ENCODE measurements around the gene NRN1L.
"Not testable (repeated sequence)": the region's sequence is repeated elsewhere in the genome, so short reads cannot be mapped to it uniquely, and the experiment has no call there.

The NRN1L gene

DNA sequence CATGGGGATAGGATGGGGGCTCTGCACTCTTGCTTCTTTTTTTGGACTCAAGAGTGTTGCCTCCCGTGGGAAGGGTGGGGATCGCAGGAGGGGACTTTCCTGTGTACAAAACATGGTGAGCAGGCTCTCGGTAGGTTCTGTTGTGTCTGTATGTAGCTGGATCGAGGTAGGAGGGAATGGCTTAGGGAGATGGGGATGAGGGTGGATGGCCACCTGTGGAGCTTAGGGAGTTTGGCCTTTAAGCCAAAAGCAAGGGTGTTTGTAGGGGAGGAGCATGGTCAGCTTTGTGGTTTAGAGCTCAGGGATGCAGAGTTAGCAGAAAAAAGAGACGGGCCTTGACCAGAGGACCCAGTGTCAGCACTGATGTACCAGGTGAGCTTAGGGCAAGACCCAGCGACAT lies 22.8 kb upstream of the NRN1L start:
- no peak for DNase-seq

DNA sequence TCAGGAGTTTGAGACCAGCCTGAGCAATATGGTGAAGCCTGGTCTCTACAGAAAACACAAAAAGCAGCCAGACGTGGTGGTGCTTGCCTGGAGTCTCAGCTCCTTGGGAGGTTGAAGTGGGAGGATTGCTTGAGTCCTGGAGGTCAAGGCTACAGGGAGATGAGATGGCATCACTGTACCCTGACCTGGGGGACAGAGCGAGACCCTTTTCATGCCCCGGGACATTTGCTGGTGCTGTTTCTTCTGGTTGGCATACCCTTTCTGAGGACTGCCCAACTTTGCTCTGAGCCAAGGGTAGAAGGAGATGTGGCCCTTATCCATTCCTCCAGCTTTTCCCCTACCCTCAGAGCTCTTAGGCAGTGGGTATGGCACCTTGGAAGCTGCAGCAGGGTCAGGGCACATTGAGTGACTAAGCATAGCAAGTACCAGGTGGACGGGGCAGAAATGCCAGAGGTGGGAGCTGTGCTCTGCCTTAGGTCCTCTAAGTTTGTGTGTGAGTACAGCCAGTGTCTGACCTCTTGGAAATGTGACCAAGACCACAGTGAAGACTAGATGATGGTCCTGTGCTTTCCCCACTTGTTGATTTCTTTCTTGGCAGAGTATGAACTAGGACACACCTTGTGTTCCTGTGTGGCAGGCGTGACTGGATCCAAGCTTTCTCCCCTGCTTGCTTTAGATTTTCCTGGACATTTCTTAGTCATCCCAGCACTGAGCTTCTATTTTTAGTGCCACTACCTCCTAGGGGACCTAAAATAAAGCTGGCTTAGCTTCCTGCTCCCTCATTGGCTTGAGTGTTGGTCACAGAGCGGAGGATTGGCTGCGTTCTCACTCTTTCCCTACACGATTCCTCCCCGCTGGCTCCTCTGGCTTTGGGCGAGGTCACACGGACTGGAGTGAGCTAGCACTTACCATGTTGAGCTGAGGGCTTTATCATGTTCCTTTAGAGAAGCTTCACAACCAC lies 21.8 kb upstream of the NRN1L start:
- no peak for DNase-seq

DNA sequence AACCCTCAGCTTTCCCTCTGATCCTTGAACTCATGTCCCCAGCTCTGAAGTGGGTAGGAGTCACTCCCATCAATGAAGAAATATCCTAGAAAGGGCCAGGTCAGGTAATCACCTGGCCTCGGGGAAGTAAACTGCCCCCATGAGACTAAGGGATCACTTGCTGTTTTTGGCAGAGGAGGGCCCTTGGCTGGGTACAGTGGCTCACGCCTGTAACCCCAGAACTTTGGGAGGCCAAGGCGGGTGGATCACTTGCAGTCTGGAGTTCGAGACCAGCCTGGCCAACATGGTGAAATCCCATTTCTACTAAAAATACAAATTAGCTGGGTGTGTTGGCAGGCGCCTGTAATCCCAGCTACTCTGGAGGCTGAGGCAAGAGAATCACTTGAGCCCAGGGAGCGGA lies 20.6 kb upstream of the NRN1L start:
- not testable (repeated sequence) for DNase-seq

DNA sequence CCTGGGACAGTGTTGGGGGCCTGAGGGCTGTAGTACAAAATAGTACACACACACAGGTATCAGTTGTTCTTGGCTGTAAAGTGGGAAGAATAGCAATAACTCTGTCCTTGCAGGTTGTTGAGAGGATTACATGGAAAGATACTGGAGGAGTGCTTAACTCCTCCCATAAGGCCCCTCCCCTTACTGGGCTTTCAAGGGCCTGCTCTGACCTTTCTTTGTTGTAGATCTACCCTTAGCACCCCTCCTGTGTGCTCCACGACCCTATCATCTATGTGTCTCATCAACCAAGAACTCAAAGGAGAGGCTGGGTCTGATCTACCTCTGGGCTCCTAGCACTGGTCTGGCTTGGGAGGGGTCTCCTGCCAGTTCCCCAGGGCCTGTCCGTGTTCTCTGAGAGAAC lies 20.1 kb upstream of the NRN1L start:
- no peak for DNase-seq

DNA sequence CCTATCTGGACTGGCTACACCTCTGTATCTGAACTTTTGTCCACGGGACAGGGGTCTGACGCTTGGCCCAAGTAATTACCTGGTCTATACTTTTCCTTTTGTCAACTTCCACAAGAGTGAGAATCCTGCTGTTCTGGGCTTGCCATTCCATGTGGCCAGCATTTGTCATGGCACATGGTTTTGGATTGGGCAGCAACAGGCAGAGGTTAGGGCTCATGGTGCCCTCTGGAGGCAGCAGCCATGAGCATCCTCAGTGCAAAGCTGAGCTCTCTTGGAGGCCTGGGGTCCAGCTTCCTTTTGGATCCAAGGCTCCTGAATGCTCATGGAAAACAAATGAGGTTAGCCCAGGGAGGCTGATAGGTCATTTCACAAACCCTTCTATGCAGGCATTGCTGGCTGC lies 19.4 kb upstream of the NRN1L start:
- DNase-seq, result no peak

DNA sequence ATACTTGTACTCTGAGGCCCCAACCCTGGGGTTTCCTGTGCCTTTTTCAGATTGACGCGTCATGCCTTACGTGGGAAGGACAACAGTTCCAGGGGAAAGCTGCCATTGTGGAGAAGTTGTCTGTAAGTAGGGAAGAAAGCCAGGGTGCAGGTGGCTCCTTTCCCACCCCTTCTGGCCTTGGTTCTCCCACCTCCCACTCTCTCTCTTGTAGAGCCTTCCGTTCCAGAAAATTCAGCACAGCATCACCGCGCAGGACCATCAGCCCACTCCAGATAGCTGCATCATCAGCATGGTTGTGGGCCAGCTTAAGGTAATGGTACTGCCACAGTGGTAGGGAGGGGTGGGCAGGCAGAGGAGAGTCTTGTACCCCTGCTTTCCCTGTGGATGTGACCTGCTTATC lies 16.4 kb upstream of the NRN1L start:
- no peak for DNase-seq

DNA sequence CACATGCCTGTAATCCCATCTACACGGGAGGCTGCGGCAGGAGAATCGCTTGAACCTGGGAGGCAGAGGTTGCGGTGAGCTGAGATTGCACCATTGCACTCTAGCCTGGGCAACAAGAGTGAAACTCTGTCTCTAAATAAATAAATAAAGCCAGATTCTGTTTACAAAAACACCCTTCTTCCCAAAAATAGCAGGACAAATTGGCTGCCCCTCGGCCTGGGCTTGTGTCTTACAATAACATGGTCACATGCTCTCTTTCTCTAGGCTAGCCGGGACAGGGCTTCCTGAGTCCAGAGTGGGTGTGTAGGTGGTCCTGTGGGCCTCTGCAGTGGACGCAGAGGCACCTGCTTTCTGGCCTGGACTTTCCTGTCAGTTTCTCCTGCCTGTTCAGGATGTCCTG lies 15.0 kb upstream of the NRN1L start:
- no peak for DNase-seq

DNA sequence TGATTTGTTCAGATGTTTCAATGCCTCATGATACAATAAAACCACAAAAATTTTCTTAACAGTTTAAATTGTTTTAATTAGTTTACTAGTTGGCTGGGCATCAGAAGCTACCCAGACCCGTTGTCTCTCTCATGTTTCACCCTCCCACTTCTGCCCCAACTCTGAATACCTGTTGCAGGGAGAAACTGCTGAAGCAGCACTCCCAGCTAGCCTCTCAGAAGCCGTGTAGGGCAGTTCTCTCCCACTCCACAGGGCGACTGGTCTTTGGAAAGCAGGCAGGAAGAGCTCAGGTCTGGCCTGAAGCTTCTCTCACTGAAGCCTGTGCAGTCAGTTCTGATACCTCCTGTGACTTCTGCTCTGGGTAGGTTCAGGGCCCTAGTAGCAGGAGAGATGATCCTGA lies 13.4 kb upstream of the NRN1L start:
- no peak for DNase-seq

DNA sequence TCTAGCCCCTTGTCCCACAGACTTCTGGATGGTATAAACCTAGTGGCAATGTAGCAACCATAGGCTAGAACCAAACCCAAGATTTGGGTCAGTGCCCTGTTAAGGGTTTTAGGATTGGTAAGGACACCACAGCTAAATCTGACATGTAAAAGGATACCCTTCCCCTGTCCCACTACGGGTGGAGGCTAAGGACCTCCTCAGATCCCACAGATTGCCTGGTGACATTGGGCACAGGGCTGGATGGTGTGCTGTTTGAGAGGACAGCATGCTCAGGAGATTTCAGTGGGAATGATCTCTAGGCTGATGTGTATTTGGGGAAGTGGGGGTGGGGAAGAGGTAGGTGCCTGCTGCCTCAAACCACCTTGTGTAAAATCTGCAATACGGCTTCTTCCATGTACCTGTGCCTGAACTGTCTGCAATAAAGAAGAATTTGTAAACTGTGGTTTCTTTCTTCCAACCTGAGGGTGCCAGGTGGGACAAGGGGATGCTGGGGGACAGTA lies 12.5 kb upstream of the NRN1L start:
- DNase-seq, result no peak

DNA sequence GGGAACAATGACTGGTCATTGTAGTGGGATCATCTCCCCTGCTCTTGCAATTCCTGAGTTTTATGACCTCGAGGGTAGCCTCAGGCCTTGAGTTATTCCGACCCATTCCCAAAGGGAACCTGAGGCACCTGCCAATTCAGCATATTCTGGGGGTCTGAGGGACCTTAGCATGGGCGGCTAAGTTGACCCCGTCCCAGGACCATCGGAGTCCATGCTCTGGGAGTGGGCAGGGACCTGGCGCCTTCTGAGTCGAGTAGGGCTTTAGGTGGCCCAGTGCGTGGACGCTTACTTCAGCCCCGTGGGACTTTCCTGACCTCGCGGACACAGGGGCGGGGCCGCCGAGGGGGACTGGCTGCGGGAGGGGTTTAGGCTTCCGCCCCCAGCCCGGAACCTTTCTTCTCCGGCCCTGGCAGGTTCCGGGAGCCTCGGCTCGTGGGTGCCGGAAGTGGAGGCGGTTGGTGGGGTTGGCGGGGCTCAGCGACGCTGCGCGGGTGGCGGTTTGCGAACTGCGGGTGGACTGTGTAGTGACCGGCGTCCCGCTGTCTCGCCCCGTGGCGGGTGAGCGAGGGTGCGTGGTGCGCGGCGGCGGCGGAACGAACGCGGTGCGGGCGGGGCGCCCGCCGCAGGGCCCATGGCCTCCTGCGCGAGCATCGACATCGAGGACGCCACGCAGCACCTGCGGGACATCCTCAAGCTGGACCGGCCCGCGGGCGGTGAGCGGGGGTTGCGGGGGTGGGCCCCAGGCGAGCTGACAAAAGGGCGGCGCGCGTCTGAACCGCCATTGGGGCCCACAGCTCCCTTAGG lies 11.9 kb upstream of the NRN1L start, which contains the start of gene EDC4:
EDC4 (plus strand) TSS at position 422 of the 804 bp plus-strand sequence; CDS start at position 632, 210 bp downstream.
- peak; percentile 77 for DNase-seq

DNA sequence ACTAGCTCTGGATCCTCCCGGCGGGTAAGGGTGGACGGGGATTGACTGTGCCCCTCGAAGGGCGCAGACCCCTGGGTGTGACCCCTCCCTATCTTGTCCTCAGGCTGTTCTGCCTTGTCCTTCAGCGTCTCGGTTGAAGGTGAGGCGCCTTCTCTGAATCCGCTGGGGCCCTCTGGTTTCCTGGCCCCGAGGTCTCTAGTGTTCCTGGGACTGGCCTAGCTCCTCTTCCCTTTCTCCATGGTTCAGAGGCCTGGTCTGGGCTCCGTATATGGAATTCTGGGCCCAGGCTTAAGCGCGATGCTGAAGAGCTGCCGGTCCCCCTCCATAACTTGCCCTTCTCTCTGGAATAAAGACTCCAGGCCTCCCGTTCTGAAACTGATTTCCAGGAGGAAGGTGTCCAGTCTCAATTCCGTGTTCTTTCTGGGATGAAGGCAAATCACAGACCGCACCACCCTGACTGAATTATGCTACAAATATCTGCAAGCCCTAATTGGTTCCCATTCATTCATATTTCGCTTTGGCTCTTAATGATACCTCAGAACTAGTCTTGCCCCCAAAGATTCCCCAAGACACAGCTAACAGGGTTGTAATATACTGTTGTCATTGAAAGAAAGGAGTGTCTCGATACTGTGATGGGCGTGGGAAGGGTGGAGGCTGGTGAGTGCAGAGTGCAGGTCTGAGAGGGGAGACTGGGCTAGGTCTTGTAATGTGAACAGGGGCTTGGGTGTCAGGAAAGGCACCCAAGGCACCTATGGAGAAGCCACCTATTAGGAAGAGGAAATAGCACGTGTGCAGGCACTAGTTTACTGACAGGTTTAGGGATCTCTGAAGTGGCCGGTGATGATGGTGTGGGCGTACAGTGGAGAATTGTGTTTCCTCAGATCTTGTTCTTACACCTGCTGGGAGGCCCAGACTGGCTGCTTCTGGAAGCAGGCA lies 11.0 kb upstream of the NRN1L start:
- no peak for DNase-seq

DNA sequence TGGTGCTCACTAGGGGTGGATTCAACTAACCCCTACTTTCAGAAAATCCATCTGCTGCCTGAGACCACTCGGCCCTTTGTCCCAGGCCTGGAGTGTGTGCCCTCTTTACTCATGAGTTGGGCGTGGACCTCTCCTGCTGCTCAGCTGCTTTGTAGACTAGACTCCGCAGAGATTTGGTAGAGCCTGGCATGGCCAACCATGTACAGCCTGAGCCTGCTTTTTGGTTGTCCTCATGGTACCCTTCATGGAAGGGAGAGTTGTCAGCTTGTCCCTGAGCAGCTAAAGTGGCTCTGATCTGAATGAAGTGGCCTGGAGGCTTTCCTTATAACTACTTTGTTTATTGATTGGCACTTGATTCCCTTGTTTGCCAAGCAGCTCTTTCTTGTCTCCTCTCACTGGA lies 10.3 kb upstream of the NRN1L start:
- DNase-seq, result no peak

DNA sequence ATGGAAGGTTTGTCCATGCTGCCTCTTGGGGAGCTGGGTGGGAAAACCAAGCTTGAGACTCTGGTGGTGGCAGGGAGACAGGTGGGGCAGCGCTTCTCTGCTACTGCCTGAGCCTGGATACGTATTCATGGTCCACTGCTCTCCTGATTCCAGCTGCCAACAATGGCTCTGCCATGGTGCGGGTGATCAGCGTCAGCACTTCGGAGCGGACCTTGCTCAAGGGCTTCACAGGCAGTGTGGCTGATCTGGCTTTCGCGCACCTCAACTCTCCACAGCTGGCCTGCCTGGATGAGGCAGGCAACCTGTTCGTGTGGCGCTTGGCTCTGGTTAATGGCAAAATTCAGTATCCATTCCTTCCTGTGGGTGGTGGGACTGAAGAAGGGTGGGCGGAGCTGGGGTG lies 7.6 kb upstream of the NRN1L start:
- no peak for DNase-seq

DNA sequence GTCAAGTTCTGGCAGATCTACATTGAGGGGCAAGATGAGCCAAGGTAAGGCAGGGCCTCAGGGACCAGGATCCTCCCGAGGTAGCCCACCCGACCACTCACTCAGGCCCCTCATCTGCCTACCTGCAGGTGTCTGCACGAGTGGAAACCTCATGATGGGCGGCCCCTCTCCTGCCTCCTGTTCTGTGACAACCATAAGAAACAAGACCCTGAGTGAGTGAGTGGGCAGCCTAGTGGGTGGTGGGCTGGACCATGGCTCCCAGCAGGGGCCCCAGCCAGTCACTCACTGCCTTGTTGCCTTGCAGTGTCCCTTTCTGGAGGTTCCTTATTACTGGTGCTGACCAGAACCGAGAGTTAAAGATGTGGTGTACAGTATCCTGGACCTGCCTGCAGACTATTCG lies 6.5 kb upstream of the NRN1L start:
- DNase-seq, result no peak

DNA sequence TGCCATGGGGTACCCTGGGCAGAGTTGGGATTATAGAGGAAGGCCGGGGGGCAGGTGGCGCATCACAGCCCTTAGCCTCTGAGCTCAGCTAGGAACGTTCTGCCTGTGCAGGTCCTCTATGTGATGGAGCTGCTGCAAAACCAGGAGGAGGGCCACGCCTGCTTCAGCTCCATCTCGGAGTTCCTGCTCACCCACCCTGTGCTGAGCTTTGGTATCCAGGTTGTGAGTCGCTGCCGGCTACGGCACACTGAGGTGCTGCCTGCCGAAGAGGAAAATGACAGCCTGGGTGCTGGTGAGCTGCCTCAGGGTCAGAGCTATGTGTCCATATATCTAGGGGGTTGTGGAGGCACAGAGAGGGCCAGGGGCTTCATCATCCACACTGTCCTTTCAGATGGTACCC lies 5.8 kb upstream of the NRN1L start:
- no peak for DNase-seq

DNA sequence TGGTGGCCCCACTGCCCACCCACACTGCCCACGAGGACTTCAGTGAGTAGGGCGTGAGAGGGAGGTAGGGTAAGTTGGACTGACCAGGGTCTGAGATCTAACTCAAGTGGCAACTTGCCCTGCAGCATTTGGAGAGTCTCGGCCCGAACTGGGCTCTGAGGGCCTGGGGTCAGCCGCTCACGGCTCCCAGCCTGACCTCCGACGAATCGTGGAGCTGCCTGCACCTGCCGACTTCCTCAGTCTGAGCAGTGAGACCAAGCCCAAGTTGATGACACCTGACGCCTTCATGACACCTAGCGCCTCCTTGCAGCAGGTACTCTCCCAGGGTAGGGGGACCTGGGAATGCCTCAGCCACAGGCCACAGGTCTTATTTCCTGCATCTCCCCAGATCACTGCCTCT lies 5.2 kb upstream of the NRN1L start:
- DNase-seq, result no peak

DNA sequence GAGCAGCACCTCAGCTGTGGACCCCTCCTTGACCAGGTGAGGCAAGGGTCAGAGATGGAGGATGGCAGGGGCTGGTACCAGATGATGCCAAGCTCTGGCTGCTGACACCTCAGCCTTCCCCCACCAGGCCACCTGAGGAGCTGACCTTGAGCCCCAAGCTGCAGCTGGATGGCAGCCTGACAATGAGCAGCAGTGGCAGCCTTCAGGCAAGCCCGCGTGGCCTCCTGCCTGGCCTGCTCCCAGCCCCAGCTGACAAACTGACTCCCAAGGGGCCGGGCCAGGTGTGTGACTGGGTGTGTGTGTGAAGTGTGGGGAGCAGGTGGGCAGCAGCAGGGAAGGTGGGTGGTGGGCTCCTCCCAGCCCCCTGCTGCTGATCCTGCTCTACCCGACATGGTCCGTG lies 4.7 kb upstream of the NRN1L start:
- no peak for DNase-seq

DNA sequence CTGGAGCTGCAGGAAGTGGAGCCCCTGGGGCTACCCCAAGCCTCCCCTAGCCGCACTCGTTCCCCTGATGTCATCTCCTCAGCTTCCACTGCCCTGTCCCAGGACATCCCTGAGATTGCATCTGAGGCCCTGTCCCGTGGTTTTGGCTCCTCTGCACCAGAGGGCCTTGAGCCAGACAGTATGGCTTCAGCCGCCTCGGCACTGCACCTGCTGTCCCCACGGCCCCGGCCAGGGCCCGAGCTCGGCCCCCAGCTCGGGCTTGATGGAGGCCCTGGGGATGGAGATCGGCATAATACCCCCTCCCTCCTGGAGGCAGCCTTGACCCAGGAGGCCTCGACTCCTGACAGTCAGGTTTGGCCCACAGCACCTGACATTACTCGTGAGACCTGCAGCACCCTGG lies 4.1 kb upstream of the NRN1L start:
- DNase-seq, result no peak

DNA sequence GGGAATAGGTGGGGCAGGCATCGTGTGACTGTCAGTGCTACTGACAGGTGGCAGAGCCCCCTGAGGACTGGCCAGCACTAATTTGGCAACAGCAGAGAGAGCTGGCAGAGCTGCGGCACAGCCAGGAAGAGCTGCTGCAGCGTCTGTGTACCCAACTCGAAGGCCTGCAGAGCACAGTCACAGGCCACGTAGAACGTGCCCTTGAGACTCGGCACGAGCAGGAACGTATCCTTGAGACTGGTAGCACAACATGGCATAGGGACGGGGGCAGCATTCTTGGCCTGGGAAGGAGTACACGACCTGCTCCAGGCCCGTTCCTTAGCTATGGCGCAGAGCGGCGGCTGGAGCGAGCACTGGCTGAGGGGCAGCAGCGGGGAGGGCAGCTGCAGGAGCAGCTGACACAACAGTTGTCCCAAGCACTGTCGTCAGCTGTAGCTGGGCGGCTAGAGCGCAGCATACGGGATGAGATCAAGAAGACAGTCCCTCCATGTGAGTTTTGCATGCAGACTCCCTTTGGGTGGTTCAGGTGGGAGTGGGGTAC lies 3.0 kb upstream of the NRN1L start:
- no peak for DNase-seq

DNA sequence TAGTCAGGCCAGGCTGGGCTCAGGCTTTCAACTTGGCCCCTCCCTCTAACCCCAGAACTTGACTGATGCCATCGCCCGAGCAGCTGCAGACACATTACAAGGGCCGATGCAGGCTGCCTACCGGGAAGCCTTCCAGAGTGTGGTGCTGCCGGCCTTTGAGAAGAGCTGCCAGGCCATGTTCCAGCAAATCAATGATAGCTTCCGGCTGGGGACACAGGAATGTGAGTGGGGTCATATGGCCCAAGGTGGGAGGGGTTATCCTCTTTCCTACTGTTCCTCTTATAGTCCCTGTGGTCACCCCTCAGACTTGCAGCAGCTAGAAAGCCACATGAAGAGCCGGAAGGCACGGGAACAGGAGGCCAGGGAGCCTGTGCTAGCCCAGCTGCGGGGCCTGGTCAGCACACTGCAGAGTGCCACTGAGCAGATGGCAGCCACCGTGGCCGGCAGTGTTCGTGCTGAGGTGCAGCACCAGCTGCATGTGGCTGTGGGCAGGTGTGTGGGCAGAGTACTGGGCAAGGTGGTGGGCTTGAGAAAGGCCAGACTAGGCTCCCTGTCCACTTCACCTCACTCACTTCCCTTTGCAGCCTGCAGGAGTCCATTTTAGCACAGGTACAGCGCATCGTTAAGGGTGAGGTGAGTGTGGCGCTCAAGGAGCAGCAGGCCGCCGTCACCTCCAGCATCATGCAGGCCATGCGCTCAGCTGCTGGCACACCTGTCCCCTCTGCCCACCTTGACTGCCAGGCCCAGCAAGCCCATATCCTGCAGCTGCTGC lies 2.1 kb upstream of the NRN1L start:
- no peak for DNase-seq

DNA sequence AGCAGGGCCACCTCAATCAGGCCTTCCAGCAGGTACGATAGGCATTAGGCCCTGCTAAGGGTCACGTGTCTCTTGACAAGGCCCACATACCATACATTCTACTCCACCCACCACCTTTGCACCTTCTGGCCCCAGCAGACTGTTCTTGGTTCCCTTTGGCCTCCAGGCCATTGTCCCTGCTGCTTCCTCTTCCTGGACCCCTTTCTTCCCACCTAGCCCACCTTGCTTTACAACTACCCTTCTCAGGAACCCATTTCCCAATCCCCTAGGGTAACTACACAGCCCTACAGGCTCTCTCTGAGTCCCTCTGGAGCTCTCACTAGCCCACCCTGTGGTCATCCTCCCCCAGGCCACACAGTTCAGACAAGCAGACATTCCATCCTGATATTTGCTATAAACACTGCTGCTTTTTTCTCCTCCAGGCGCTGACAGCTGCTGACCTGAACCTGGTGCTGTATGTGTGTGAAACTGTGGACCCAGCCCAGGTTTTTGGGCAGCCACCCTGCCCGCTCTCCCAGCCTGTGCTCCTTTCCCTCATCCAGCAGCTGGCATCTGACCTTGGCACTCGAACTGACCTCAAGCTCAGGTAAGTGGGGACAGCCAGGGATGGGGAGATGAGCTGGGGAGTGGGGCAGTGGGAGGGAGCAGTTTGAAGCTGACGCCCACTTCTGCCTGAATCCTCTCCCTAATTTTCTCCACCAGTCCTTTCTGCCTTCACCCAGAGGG lies 1.4 kb upstream of the NRN1L start:
- DNase-seq, result no peak
